Fibroblast of skin of left biceps (primary cell): ENCODE results near the gene PRKCI.
"Not testable (repeated sequence)": the region's sequence is repeated elsewhere in the genome, so short reads cannot be mapped to it uniquely, and the experiment has no call there.

Source experiments
- DNase-seq, 2 experiments: peaks; one replicate each; pipeline ENCODE4 v3.0.0-alpha.2; 2013; ENCODE audit warnings: low read depth in 2 of 2

PRKCI gene

DNA sequence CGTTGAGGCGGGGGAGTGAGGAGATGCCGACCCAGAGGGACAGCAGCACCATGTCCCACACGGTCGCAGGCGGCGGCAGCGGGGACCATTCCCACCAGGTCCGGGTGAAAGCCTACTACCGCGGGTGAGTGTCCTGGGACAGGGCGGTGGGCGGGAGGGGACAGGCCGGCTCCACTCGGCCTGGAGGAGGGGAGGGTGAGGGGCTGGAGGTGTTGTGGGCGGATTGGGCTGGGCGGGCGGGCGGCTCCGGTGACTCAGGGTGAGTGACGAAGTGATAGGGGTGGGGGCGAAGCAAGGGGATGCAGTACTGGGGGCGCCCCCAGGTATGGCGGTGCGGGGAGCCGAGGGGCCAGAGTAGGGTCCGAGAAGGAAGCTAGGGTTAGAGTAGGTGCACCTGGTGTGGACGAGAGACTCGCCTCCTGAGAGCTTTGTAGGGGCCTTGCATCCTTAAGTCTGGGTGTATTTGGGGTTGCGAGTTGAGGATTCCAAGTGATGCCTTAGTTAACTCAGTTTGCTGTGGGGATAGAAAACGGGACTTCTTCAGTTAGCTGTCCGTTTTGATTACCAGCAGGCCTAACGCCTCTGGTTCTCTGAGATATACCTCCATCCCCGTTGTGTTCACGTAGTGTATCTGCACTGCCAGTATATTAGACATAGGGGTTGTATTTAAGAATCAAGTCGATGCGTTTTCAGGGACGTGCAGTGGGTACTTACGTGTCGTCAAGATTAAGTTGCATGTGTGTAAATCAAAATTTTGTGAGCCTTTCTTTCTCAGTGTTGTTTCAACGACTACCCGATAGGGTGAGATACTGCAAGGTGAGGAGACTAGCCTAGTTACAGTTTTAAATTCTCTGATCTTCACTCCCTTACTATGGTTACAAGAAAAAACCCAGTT lies 670 bp downstream of the PRKCI start:
- no peak for DNase-seq

DNA sequence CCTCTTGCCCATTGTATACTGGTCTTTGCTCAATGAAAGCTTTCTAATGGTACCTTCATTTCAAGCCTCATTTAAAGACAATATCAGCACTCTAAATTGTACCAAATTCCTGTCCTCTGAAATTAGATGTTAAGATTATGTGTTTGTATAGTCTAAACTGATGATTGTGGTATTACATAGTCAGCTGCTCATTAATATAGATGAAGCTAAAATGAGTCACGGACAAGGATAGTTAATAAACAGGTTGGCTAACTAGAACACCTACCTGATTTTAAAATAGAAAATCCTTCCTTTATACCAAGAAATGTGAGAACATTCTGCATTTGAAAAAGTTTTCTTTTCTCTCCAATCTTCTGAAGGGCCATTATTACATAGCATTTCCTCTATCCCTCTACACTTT lies 2.9 kb downstream of the PRKCI start:
- no peak for DNase-seq

DNA sequence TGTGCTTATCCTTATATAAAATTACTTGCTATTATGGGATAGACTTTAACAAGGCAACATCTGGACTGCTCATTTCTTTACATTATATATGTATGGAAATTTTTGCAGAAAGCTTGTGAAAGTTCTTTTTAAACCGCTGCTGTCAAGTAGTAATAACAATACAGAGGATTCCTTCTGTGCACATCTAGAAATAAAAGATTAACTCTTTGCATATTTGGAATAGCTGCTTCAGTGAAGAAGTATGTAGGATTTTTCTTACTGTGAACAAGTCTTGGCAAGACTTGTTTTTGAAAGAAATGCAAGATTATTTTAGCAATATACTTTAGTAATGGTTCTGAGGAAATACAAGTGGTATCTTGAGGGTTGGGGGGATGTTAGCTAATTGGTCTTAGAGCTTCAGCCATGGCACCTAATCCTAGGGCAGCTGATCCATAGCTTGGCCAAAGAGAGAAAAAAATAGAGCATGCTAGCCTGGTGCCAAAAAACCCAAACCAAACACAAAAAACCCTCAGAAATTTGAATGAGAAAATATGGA lies 4.3 kb downstream of the PRKCI start:
- peak; percentile 16 to 17 for DNase-seq

DNA sequence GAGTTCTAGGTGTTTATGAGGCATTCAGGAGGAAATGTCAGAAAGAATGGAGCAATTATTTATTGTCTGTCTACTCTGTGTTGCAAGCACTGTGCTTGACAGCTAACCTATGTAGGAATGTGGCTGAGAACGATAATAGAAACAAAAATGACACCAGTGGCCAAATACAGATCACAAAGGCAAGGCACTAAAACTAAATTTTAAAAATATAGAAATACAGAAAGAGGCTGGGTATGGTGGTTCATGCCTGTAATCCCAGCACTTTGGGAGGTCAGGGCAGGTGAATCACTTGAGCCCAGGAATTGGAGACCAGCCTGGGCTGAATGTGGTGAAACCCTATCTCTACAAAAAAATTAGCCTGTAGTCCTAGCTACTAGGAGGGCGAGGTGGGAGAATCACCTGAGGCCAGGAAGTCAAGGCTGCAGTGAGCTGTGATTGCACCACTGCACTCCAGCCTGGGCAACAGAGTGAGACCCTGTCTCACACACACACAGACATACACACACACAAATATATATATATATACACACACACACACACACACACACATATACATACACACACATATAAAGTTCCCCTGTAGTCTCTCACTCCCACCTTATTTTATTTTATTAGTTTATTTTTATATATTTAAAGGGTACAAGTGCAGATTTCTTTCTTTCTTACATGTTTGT lies 6.0 kb downstream of the PRKCI start:
- peak in 1 of 2 experiments; percentile 6 for DNase-seq

DNA sequence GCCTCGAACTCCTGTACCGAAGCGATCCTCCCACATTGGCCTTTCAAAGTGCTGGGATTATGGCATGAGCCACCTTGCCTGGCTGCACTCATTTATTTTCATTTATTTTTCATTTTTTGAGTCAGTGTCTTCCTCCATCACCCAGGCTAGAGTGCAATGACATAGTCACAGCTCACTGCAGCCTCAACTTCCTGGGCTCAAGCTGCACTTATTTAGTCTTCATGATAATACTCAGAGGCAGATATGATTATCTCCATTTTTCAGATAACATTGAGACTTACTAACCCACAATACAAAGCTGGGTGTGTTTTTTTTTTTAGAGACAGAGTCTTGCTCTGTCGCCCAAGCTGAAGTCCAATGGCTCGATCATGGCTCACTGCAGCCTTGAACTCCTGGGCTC lies 10.0 kb downstream of the PRKCI start:
- DNase-seq = no peak

DNA sequence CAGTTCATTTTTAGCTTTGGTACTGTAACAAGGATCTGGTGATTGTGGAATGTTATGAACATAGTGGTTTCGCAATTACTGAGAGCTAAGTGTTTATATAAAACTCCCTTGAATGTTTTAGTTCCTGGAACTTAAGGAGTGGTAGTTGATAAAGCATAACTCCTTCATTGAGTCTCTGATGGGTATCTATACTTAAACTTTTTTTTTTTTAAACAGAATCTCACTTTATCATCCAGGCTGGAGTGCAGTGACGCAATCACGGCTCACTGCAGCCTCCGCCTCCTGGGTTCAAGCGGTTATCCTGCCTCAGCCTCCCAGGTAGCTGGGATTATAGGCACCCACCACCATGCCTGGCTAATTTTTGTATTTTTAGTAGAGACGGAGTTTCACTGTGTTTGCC lies 11.3 kb downstream of the PRKCI start:
- peak; percentile 50 to 57 for DNase-seq

DNA sequence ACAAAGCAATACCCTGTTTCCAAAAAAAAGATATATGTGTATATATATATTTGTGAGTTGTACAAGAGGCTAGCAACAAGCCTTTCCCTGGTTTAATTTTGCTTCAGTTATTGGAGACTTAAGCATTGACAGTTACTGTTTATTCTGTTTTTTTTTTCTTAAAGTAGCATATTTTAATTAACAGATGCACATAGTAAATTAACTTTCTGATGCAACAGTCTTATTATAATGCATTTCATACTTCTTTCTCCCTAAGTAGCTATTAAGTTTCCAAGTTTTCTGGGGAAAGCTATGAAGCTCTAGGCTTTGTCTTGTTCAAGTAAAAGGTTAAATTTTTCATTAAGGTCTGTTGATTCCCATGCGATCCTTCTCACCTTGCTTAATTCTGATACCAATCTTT lies 17.9 kb downstream of the PRKCI start:
- no peak for DNase-seq

DNA sequence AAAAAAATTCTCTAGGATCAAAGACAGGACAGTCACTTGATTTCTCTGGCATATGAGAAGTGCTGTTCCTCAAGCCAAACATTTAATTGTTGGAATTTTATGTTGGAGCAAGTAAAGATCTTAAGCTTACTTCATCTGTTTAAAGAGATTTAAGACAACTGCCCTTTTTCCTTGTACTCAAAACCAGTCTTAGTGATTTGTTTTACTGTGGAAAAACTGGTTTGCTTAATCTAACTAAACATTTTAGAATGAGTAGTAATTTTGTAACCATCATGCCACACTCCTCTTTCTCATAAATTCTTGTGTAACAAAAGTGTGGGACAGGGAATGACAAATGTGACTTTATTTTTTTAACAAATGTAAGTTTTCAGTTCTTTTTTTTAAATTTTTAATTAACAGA lies 18.4 kb downstream of the PRKCI start:
- no peak for DNase-seq

DNA sequence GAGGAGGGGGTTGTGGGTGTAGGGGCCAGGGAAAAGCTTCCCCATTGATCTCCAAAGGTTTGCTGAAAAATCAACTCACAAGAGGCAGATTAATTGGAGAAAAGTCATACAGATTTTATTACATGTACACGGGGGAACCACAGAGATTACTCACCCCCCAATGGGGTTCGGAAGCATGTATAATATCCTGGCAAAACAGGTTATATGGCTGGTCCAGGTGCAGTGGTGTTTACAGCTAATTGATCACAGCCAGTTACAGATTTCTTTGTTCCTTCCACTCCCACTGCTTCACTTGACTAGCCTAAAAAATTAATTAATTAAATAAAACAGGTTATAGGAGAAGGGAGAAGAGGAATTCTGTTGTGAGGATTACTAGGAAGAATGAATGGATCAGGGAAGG lies 22.4 kb downstream of the PRKCI start:
- no peak for DNase-seq

DNA sequence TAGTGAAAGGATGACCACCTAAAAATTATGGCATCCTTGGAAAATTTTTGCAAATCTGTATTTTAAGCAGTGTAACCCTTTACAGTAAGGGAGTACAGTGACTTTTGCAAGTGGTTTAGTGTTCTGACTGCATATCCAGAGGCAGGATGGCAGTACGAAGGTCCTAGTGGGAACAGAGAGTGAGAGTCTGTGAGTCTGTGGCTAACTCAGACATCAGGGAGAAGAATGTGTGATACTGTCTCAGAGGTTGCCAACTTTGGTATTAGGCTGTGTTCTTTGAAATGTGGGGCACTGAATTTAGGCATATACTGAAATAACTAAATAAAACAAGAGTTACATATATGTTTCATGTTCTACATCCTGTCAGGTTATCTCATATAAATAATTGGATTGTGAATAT lies 25.7 kb downstream of the PRKCI start:
- DNase-seq = no peak

DNA sequence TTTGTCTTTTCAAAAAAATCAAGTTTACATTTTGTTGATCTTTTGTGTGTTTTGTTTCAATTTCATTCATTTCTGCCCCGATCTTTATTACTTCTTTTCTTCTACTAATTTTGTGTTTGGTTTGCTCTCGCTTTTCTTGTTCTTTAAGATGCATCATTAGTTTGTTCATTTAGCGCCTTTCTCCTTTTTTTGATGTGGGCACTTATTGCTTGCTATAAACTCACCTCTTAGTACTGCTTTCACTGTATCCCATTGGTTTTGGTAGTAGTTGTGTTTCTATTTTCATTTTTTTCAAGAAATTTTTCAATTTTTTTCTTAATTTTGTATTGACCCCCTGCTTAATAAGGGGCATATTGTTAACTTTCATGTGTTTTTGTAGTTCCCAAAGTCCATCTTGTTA lies 34.4 kb downstream of the PRKCI start:
- DNase-seq = no peak

DNA sequence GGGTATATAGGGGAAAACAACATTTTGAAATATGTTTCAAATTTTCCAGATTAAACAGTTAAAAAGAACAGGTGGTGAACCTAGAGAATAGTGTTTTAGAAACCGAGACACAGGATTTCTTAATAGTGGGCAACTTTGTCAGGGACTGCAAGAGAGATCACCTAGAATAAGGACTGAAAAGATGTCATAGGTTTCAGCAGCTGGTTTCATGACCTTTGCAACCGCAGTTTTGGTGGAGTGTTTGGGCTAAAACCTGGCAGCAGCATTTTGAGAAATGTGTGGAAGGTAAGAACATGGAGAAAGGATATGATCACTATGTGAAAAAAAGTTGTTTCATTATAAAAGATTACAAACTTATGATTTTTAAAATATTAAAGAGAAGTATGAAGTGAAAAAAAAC lies 34.9 kb downstream of the PRKCI start:
- no peak for DNase-seq

DNA sequence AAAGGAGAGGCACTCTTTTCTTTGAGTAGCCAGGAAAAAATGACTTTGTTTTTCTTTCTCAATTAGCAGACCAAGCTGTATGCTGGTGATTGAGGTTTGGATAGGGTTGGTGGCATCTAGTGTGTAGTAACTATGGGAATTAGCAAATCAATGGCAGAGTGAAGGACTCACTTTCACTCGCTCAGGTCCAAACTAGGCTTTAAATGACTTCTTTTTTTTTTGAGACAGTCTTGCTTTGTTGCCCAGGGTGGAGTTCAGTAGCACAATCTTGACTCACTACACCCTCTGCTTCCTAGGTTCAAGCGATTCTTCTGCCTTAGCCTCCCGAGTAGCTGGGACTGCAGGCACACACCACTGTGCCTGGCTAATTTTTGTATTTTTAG lies 35.9 kb downstream of the PRKCI start:
- DNase-seq = no peak

DNA sequence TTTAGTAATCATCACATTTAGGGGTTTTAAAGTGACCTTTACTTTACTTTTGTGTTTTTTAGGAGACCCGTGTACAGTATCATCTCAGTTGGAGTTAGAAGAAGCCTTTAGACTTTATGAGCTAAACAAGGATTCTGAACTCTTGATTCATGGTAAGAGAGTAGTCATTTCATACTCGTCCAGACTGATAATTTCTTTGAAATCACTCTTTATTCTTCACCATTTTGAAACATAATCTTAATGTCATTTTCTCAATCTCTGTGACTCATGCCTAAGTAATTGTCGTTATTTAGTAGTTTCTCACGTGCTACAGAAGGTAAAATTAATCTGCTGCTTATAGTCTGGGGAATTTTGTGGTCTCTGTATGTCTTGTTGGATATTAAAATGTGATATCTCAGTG lies 37.7 kb downstream of the PRKCI start:
- DNase-seq = no peak

DNA sequence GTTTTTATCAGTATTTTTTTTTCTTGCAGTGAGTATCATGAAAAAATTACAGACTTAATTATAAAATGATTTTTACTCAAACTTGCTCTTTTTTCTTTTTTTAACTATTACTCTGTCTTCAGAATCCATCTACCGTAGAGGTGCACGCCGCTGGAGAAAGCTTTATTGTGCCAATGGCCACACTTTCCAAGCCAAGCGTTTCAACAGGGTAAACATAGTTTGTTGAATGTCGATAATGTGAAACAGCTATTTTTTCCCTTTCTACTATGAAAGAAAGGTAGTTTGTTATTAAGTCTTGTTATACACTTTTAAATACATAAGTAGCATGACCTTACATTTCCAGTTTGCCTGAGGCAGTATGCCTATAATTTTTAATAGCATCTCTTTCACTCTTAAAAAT lies 45.6 kb downstream of the PRKCI start:
- no peak for DNase-seq

DNA sequence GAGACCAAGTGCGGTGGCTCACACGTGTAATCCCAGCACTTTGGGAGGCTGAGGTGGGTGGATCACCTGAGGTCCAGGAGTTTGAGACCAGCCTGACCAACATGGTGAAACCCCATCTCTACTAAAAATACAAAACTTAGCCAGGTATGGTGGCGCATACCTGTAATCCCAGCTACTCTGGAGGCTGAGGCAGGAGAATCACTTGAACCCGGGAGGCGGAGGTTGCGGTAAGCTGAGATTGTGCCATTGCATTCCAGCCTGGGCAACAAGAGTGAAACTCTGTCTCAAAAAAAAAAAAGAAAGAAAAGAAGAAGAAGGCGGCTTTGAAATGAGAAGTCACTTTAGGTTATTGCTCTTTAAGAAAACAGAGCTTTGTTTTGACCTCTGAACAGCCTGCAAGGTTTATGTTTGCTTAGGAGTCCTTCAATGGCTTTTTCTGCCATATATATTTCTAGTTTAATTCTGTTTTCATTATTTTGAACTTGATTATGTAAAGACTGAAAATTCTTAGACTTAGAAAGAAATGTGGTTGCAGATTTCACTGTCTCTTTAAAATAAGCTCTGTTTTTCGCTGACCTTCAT lies 47.5 kb downstream of the PRKCI start:
- DNase-seq = not testable (repeated sequence)

DNA sequence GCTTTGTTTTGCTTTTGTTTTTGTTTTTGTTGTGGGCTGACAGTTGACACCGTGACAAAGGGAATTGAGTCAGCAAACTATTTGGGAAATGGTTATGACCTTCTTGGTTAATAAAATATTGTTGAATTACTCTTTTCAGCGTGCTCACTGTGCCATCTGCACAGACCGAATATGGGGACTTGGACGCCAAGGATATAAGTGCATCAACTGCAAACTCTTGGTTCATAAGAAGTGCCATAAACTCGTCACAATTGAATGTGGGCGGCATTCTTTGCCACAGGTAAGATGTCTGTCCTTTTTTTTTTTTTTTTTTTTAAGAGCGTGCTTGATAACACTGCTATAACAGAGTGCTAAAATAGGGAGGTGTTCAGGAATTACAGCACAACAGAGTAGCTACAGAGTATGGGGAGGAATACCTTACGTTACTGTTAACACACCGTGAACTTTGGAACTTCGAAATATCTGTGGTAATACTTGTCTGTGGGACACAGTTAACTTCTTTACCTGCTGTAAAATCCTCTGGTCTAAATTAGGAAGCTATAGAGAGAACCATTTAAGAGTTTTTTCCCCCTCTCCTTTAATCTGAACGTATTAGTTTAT lies 48.2 kb downstream of the PRKCI start:
- DNase-seq = no peak

DNA sequence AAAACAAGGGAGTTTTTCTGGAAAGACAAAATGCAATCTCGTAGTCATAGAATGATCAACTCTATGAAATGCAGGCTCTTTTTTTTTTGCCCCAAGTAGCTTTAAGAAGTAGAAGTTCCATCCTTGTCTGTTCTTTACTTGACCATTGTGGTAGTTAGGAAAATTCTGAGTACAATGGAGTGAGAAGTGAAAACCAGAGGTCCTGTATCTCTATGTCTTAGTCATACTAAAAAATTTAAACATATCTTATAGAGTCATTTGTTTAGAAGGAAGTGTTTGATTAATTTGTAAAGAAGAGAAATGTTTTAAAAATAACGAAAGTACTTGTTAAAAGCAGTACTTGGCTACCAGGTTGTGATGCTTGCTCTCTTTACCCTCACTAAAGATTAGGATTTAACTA lies 52.4 kb downstream of the PRKCI start:
- DNase-seq = no peak

DNA sequence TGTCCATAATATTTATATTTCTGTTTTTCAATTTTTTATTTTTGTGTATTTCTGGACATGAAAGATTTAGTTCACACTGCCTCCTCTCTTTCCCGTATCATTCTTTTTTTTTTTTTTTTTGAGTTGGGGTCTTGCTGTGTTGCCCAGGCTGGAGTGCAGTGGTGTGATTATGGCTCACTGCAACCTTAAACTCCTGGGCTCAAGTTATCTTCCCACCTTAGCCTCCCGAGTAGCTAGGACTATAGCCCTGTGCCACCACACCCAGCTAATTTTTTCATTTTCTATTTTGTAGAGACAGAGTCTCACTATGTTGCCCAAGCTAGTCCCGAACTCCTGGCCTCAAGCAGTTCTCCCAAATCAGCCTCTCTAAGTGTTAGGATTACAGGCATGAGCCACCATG lies 53.6 kb downstream of the PRKCI start:
- DNase-seq = no peak

DNA sequence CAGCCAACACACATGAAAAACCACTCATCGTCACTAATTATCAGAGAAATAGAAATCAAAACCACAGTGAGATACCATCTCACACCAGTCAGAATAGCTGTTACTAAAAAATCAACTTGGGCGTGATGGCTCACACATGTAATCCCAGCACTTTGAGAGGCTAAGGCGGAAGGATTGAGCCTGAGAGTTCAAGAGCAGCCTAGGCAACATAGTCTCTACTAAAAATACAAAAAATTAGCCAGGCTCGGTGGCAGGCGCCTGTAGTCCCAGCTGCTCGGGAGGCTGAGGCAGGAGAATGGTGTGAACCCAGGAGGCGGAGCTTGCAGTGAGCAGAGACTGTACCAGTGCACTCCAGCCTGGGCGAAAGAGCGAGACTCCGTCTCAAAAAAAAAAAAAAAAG lies 55.1 kb downstream of the PRKCI start:
- DNase-seq = not testable (repeated sequence)

DNA sequence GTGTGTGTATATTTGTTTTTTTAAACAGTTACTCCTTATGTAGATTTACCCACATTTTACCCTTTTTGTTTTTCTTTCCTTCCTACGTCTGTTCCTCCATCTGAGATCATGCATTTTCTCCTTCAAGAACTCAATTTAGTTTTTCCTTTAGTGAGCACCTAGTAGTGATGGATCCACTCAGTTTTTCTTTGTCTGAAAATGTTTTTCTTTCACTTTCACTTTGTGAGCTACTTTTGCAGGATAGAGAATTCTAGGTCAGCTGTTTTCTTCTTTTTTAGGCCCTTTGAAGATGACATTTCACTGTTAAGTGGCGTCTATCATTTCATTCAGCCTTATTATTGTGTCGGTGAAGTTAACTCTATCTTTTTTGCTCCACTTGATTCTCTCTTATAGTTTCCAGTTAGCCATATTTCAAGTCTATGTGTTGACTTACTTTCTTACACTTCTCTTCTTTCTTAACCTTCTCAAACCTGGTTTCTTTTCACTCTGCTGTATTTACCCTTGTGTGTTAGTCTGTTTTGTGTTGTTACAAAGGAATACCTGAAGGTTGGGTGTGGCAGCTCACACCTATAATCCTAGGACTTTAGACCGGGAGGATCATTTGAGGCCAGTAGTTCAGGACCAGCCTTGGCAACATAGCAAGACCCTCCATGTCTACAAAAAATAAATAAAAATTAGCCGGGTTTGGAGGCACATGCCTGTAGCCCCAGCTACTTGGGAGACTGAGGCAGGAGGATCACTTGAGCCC lies 55.8 kb downstream of the PRKCI start:
- no peak for DNase-seq

DNA sequence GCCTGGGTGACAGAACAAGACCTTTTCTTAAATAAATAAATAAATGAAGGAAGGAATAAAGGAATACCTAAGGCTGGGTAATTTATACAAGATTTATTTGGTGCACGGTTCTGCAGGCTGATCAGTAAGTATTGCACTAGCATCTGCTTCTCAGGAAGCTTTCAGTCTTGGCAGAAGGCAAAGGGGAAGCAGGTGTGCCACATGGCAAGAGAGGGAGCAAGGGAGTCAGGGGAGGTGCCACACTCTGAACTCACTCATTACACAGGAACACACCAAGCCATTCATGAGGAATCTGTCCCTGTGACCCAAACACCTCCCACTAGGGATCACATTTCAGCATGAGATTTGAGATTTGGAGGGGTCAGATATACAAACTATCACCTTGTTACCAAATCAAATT lies 56.4 kb downstream of the PRKCI start:
- DNase-seq = no peak
